ENCODE results near the gene UBE3C.

Gene UBE3C

DNA sequence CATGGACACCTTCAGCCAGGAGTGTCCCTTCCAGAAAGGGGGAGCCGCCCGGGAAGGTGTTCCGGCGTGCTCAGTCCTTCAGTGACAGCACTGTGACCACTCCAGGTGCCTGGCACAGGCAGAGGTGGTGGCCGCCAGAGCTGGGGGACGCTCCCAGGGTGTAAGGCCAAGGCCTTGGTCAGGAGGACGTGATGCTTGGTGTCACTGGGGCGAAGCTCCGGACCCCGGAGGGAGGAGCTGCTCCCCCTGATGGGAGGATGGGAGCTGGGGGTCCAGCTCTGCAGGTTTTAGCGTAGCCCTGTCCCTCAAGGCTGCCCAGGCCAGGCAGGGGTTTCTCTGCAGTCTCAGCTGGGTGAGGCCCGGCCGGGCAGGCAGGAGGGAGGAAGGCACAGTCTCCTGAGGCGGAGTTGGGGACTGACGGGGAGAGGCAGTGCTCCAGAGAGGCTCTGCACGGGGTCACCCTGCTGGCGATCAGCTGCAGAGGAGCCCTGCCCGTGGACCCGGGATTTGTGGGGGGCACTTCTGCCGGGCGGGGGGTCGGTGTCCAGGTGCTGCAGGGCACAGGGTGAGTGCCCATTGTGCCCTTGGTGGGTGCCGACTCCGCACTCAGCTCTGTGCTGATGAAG lies 141.6 kb downstream of the UBE3C start:
- H3K4me3 ChIP-seq (ENCODE audit: low read depth, low read length) = no peak overlapping the region
- H3K4me1 ChIP-seq (ENCODE audit: control insufficient read depth, insufficient read depth, low read length) = peaks cover 4% of the 10 kb centered on the region
- H3K27me3 ChIP-seq (ENCODE audit: control insufficient read depth, insufficient read depth, low read length) = no peaks in the 10 kb centered on the region
- no peak overlapping the region for H3K9ac ChIP-seq (ENCODE audit: low read depth, low read length)
- H3K27ac ChIP-seq (ENCODE audit: low read depth, low read length) = no peak overlapping the region
- peaks cover 10% of the 10 kb centered on the region for H3K9me3 ChIP-seq (ENCODE audit: control insufficient read depth, insufficient read depth, low read length)
- no peaks in the 10 kb centered on the region for H3K36me3 ChIP-seq (ENCODE audit: control insufficient read depth, insufficient read depth, low read length)

DNA sequence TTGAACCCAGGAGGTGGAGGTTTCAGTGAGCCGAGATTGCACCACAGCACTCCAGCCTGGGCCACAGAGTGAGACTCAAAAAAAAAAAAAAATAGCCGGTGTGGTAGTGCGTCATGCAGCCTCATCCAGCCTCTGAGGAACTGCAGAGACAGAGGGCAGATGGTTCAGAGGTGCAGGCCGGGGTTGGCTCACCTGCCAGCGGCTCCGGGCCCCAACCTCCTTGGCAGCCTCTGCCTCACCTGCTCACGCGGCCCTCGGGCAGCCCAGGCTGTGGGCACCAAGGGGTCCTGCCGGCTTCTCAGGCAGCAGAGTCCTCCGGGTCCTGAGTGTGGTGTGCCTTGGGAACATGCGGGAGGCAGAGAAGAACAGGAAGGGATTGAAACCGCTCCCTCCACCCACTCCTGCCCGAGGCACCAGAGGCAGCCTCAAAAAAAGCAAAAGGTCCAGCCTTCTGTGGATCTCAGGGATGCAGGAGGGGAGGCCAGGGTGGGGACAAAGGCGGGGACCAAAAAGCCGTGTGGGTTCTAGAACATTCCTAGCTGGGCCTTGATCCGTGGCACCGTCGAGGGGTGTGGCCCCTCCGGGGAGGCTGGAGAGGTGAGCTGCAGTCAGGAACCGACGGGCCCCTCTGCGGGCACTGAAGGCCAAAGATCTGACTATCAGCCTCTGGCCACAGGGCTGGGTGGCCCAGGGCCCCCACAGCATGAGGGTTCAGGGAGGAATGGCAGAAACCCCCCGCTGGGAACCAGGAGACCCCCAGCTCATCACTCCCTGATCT lies 142.7 kb downstream of the UBE3C start:
- Histone ChIP-seq H3K9me3 (ENCODE audit: control insufficient read depth, insufficient read depth, low read length) (peaks cover 12% of the 10 kb centered on the region), H3K4me1 (ENCODE audit: control insufficient read depth, insufficient read depth, low read length) (peaks cover 4% of the 10 kb centered on the region), H3K27ac (ENCODE audit: low read depth, low read length) (no peak overlapping the region), H3K9ac (ENCODE audit: low read depth, low read length) (no peak overlapping the region), H3K27me3 (ENCODE audit: control insufficient read depth, insufficient read depth, low read length) (no peaks in the 10 kb centered on the region), H3K36me3 (ENCODE audit: control insufficient read depth, insufficient read depth, low read length) (no peaks in the 10 kb centered on the region), H3K4me3 (ENCODE audit: low read depth, low read length) (no peak overlapping the region)

DNA sequence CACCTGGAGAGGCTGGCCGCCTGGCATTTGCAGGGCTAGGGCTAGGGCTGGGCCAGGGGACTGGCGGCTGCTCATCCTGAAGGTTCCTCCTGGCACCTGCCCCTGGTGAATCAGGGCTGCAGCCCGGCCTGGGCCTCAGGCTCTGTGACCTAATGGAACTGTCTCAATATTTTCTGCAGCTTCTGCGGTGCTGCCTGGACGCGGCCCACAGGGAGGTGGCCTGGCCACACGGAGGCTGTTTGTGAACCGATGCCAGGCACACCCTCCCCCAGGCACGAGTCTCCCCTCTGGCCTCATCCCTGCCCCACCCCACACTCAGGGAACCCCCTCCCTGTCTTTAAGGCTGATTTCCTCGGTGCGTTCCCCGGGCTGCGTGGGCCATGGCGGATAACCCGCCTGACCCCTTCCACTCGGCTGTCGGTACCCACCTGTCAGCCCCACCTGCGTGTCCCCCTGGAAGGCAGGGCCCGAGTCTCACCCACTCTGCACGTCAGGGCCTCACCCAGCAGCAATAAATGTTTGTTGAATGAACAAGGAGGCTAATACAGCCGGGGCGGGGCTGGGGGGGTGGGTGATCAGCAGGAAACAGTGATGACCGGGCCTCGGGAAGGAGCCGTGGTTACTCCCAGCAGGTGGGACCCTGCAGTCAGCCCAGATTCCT lies 143.5 kb downstream of the UBE3C start:
- Histone ChIP-seq H3K9me3 (ENCODE audit: control insufficient read depth, insufficient read depth, low read length) (peaks cover 12% of the 10 kb centered on the region), H3K9ac (ENCODE audit: low read depth, low read length) (no peak overlapping the region), H3K27me3 (ENCODE audit: control insufficient read depth, insufficient read depth, low read length) (no peaks in the 10 kb centered on the region), H3K27ac (ENCODE audit: low read depth, low read length) (no peak overlapping the region), H3K4me3 (ENCODE audit: low read depth, low read length) (no peak overlapping the region), H3K4me1 (ENCODE audit: control insufficient read depth, insufficient read depth, low read length) (peaks cover 4% of the 10 kb centered on the region), H3K36me3 (ENCODE audit: control insufficient read depth, insufficient read depth, low read length) (no peaks in the 10 kb centered on the region)

DNA sequence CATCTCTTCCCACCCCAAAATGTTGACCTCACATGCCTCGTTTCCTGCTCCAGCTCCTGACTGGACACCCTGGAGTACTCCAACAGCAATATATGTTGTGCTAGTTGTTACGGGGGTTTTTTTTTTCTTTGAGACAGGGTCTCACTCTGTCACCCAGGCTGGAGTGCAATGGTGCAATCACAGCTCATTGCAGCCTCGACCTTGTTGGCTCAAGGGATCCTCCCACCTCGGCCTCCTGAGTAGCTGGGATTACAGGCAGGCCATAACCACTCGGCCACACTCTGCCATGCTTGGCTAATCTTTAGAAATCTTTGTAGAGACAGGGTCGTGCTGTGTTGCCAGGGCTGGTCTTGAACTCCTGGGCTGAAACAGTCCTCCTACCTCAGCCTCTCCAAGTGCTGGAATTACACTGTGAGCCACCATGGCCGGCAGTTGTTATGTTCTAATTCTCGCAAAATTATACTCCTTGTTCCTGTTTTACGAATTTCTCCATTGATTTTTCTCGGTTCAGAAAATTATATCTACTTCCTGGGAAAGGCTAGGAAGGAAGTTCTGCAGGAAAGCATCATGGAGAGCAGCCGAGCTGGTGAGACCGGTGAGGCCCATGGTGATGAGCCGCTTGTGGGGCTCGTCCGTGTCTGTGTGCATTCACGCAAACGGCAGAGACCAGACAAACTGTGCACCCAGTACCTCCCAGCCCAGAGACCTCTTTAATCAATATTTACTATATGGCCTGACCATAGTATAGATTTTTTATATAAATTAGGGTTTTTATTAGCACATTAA lies 145.7 kb downstream of the UBE3C start:
- Histone ChIP-seq H3K9ac (ENCODE audit: low read depth, low read length) (no peak overlapping the region), H3K4me3 (ENCODE audit: low read depth, low read length) (no peak overlapping the region), H3K9me3 (ENCODE audit: control insufficient read depth, insufficient read depth, low read length) (peaks cover 18% of the 10 kb centered on the region), H3K4me1 (ENCODE audit: control insufficient read depth, insufficient read depth, low read length) (peaks cover 4% of the 10 kb centered on the region), H3K27me3 (ENCODE audit: control insufficient read depth, insufficient read depth, low read length) (no peaks in the 10 kb centered on the region), H3K27ac (ENCODE audit: low read depth, low read length) (no peak overlapping the region), H3K36me3 (ENCODE audit: control insufficient read depth, insufficient read depth, low read length) (no peaks in the 10 kb centered on the region)

DNA sequence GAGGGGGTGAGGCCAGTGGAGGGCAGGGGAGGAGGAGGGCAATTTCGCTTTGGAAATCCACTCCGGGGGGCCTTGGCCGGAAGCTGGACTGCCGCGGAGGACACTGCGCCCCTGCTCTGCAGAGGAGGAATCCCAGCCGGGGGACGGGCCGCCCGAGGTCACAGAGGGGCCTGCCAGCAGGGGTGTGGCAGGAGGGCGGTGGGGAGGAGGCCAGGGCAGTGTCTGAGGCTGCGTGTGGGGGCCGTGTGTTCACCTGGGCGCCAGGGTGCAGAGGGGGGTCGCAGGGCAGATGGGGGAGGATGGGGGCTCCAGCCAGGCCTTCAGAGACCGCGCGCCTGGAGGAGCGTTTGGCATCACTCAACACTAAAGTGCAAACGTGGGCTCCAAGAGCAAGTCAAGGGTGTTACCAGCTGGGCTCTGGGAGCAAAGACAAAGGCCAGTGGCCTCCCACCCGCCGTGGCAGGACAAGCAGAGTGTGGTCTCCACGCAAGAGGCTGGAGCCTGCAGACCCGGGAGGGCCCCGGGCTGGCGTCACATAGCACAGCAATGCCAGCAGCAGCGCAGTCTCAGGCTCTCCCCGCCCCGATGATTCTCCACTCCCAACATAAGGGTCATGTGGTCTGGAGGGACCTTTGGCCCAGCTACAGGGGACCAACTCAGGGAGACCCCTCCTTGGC lies 152.8 kb downstream of the UBE3C start:
- Histone ChIP-seq H3K9me3 (ENCODE audit: control insufficient read depth, insufficient read depth, low read length) (peaks cover 6% of the 10 kb centered on the region), H3K9ac (ENCODE audit: low read depth, low read length) (no peak overlapping the region), H3K27ac (ENCODE audit: low read depth, low read length) (no peak overlapping the region), H3K4me1 (ENCODE audit: control insufficient read depth, insufficient read depth, low read length) (0 out of 2 replicates have a peak, but pooled peaks cover 3% of the 10 kb centered on the region), H3K27me3 (ENCODE audit: control insufficient read depth, insufficient read depth, low read length) (no peaks in the 10 kb centered on the region), H3K4me3 (ENCODE audit: low read depth, low read length) (no peak overlapping the region), H3K36me3 (ENCODE audit: control insufficient read depth, insufficient read depth, low read length) (no peaks in the 10 kb centered on the region)

DNA sequence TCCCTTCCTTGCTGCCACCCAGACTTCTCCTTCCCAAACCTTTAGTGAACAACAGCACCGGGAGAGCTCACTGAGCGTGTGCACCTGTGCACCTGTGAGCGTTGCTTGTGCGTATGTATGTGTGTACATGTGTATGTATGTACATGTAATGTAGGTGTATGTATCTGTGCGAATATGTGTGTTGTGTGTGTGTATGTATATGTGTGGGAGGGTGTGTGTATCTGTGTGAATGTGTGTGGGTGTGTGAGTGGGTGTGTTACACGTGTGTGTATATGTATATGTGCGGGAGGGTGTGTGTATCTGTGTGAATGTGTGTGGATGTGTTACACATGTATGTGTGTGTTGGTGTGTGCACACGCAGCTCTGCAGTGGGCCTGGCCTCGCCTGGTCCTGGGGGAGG lies 153.5 kb downstream of the UBE3C start:
- Histone ChIP-seq H3K27me3 (ENCODE audit: control insufficient read depth, insufficient read depth, low read length) (no peaks in the 10 kb centered on the region), H3K9ac (ENCODE audit: low read depth, low read length) (no peak overlapping the region), H3K4me1 (ENCODE audit: control insufficient read depth, insufficient read depth, low read length) (0 out of 2 replicates have a peak, but pooled peaks cover 3% of the 10 kb centered on the region), H3K27ac (ENCODE audit: low read depth, low read length) (no peak overlapping the region), H3K4me3 (ENCODE audit: low read depth, low read length) (no peak overlapping the region), H3K9me3 (ENCODE audit: control insufficient read depth, insufficient read depth, low read length) (peaks cover 6% of the 10 kb centered on the region), H3K36me3 (ENCODE audit: control insufficient read depth, insufficient read depth, low read length) (no peaks in the 10 kb centered on the region)

DNA sequence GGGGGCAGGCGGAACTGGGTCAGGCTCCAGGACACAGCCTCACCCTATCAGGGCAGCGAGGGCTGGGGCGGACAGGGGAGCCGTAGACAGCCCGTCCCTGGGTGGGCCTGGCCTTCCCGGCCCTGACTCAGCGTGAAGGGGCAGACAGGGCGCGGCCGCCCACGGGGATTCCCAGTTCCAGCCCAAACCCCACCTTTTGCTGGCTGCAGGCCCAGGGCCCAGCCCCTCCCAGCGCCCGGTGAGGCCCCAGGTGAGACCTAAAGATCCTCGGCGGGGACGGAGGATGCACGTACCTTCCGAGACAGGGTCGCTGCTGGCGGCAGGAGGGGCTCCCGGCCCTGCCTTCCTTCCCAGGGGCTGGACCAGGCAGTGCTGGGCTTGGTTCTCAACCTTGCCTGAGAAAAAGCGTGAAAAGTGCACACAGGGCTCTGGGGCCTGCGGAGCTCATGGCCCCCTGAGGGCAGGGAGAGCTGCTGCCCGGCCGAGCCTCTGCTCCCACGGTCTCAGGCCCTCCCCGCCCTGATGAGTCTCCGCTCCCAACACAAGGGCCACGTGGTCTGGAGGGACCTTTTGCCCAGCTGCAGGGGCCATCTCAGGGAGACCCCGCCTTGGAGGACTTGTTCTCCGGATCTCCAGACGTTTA lies 154.2 kb downstream of the UBE3C start:
- Histone ChIP-seq H3K4me3 (ENCODE audit: low read depth, low read length) (no peak overlapping the region), H3K27me3 (ENCODE audit: control insufficient read depth, insufficient read depth, low read length) (no peaks in the 10 kb centered on the region), H3K36me3 (ENCODE audit: control insufficient read depth, insufficient read depth, low read length) (no peaks in the 10 kb centered on the region), H3K9ac (ENCODE audit: low read depth, low read length) (no peak overlapping the region), H3K4me1 (ENCODE audit: control insufficient read depth, insufficient read depth, low read length) (0 out of 2 replicates have a peak, but pooled peaks cover 3% of the 10 kb centered on the region), H3K9me3 (ENCODE audit: control insufficient read depth, insufficient read depth, low read length) (peaks cover 6% of the 10 kb centered on the region), H3K27ac (ENCODE audit: low read depth, low read length) (no peak overlapping the region)

DNA sequence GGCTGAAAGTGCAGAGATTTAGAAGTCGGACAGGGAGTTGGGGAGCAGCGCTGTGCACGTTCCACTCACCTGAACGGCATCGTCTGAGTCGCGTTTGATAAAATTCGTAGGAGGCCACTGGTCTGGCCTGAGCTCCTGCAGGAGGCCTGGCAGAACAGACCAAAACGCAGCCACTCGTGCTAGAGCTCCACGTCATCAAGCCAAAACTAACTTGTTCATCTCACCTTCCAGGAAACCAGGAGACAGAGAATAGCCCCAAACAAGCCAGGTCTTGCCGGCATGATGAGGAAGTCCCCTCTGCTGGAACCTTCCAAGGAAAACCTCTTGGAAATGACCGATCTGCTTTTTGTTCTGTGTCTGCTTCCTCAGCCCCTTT lies 154.7 kb downstream of the UBE3C start:
- no peak overlapping the region for H3K9ac ChIP-seq (ENCODE audit: low read depth, low read length)
- H3K9me3 ChIP-seq (ENCODE audit: control insufficient read depth, insufficient read depth, low read length) = peaks cover 3% of the 10 kb centered on the region
- H3K27me3 ChIP-seq (ENCODE audit: control insufficient read depth, insufficient read depth, low read length) = no peaks in the 10 kb centered on the region
- H3K36me3 ChIP-seq (ENCODE audit: control insufficient read depth, insufficient read depth, low read length) = no peaks in the 10 kb centered on the region
- no peak overlapping the region for H3K4me3 ChIP-seq (ENCODE audit: low read depth, low read length)
- 0 out of 2 replicates have a peak, but pooled peaks cover 3% of the 10 kb centered on the region for H3K4me1 ChIP-seq (ENCODE audit: control insufficient read depth, insufficient read depth, low read length)
- no peak overlapping the region for H3K27ac ChIP-seq (ENCODE audit: low read depth, low read length)

DNA sequence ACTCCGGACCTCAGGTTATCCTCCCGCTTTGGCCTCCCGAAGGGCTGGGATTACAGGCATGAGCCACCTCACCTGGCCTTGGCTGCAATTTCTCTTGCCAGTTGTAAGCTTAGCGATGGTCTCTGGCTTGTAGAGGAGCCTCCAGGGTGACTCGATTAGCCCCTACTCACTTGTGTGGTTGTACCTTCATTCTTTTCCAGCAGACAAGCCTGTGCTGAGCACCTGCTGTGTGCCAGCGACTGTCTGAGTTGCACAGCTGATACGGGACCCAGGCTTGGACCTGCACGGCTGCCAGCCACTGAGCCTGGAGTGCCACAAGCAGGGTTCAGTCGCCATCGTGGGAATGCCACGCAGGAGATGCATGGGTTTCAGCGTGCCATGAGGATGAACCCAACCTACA lies 156.0 kb downstream of the UBE3C start:
- no peak overlapping the region for H3K27ac ChIP-seq (ENCODE audit: low read depth, low read length)

DNA sequence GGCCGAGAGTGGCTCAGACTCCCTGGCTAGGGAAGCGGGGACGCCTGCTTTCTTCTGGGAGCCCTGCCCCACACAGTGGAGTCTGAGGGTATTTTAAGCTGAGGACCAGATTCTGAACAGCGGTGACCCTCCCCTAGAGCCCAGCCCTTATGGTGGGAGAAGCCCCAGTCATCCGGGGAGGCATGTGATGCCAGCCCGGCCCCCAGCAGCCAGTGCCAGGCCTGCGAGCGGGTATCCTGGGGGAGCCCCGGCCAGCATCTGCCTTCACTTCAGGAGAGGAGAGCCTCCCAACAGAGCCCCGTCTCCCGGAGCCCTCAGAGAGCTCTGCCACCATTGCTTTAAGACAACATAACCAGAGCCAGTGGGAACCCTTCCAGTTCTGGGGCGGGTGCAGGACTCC lies 156.6 kb downstream of the UBE3C start:
- Histone ChIP-seq H3K4me3 (ENCODE audit: low read depth, low read length) (no peak overlapping the region), H3K4me1 (ENCODE audit: control insufficient read depth, insufficient read depth, low read length) (0 out of 2 replicates have a peak, but pooled peaks cover 3% of the 10 kb centered on the region), H3K27me3 (ENCODE audit: control insufficient read depth, insufficient read depth, low read length) (no peaks in the 10 kb centered on the region), H3K9me3 (ENCODE audit: control insufficient read depth, insufficient read depth, low read length) (no peaks in the 10 kb centered on the region), H3K9ac (ENCODE audit: low read depth, low read length) (no peak overlapping the region), H3K36me3 (ENCODE audit: control insufficient read depth, insufficient read depth, low read length) (no peaks in the 10 kb centered on the region), H3K27ac (ENCODE audit: low read depth, low read length) (no peak overlapping the region)

More for the DNA sequence above, 156.0 kb downstream of the UBE3C start:
- Histone ChIP-seq H3K27me3 (ENCODE audit: control insufficient read depth, insufficient read depth, low read length) (no peaks in the 10 kb centered on the region), H3K4me1 (ENCODE audit: control insufficient read depth, insufficient read depth, low read length) (0 out of 2 replicates have a peak, but pooled peaks cover 3% of the 10 kb centered on the region), H3K9ac (ENCODE audit: low read depth, low read length) (no peak overlapping the region), H3K36me3 (ENCODE audit: control insufficient read depth, insufficient read depth, low read length) (no peaks in the 10 kb centered on the region), H3K9me3 (ENCODE audit: control insufficient read depth, insufficient read depth, low read length) (no peaks in the 10 kb centered on the region), H3K4me3 (ENCODE audit: low read depth, low read length) (no peak overlapping the region)
